Vagina (tissue), 2 donors: ENCODE results near the gene BIVM. TPM values are rescaled to one million over a fixed set of nuclear protein-coding genes. Genes with fewer than 3 reads are reported as not detected.

ENCODE experiments used
- DNase-seq, 2 donors: peaks; one replicate each; pipeline ENCODE4 v3.0.0-alpha.2; 2017; ENCODE audit errors: extremely low spot score in 2 of 2
- H3K27ac ChIP-seq: fragments of 200-600 bp; sonication (generic); one replicate; pipeline ENCODE4 v1.5.1; 2019
- H3K27me3 ChIP-seq: fragments of 200-600 bp; sonication (generic); one replicate; pipeline ENCODE4 v1.5.1; 2019
- H3K36me3 ChIP-seq, 2 donors: fragments of 200-600 bp; sonication (generic); one replicate each; pipeline ENCODE4 v1.5.1; 2017 to 2019
- H3K4me1 ChIP-seq: fragments of 200-600 bp; sonication (generic); one replicate; pipeline ENCODE4 v1.5.1; 2019
- H3K4me3 ChIP-seq, 2 donors: fragments of 200-600 bp; sonication (generic); 1 replicate in 1 of 2; 2 replicates in 1 of 2; pipeline ENCODE4 v1.5.1; 2016 to 2019
- H3K9me3 ChIP-seq: fragments of 200-600 bp; sonication (generic); one replicate; pipeline ENCODE4 v1.5.1; 2019
- POLR2A ChIP-seq, 2 donors: fragments of 450-650 bp; IDR thresholded peaks; one replicate each; pipeline ENCODE4 v1.6.1; 2017; ENCODE audit warnings: antibody characterized with exemption in 2 of 2, mild to moderate bottlenecking in 2 of 2, moderate library complexity in 2 of 2
- POLR2AphosphoS5 ChIP-seq, 2 donors: sonication (generic); formaldehyde crosslinking; IDR thresholded peaks; one replicate each; pipeline ENCODE4 v1.9.0; 2017; ENCODE audit warnings: antibody characterized with exemption in 2 of 2, mild to moderate bottlenecking in 2 of 2, low read depth in 1 of 2; ENCODE audit not compliant: insufficient read depth in 1 of 2
- intact Hi-C: fragments of 100-400 bp; cut with DNase I; formaldehyde crosslinking; loops from one replicate; pipeline ENCODE4 v1.15.1; 2023
- total RNA-seq: library from RNA; depleted of rRNA; stranded (reverse); fragments of >200 nt; gene quantifications from one replicate; pipeline ENCODE4 v1.2.3, GENCODE V29; 2016
- TF ChIP-seq, protein P1 (sequence below), 3 experiments: fragments of 450-650 bp in 2 of 3; fragments of 200-600 bp in 1 of 3; sonication (generic) in 1 of 3; IDR thresholded peaks; one replicate each; pipeline ENCODE4 v1.5.1; 2017 to 2019; ENCODE audit warnings: antibody characterized with exemption in 3 of 3, mild to moderate bottlenecking in 2 of 3, moderate library complexity in 2 of 3

The BIVM gene
- total RNA-seq, 1 donor from 2014 or later, result 12.3 TPM

DNA sequence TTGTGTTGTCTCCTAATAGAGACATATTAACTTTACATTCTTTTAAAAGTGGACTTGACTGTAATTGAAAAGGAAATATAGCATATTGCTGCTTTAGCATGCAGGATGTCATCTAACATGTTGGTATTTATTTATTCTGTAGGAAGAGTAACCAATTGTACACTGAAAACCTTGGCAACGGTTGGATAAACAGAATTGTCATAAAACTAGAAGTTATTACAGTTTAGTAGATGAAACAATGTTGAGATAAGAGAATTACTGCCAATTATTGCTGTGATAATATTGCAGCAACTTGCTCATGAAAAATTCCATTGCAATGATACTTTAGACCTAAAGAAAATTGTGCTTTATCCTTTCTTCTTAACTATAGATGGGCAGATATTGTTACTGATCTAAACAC, 39.4 kb downstream of the BIVM start:
- no peaks in the 10 kb centered on the region for H3K4me1 ChIP-seq
- DNase-seq, result no peak
- intact Hi-C loops, result no loop called here
- H3K4me3 ChIP-seq, result no peak overlapping the region
- H3K9me3 ChIP-seq, result no peaks in the 10 kb centered on the region
- no peak overlapping the region for H3K27ac ChIP-seq
- H3K27me3 ChIP-seq, result no peaks in the 10 kb centered on the region
- TF ChIP-seq, protein P1, sequence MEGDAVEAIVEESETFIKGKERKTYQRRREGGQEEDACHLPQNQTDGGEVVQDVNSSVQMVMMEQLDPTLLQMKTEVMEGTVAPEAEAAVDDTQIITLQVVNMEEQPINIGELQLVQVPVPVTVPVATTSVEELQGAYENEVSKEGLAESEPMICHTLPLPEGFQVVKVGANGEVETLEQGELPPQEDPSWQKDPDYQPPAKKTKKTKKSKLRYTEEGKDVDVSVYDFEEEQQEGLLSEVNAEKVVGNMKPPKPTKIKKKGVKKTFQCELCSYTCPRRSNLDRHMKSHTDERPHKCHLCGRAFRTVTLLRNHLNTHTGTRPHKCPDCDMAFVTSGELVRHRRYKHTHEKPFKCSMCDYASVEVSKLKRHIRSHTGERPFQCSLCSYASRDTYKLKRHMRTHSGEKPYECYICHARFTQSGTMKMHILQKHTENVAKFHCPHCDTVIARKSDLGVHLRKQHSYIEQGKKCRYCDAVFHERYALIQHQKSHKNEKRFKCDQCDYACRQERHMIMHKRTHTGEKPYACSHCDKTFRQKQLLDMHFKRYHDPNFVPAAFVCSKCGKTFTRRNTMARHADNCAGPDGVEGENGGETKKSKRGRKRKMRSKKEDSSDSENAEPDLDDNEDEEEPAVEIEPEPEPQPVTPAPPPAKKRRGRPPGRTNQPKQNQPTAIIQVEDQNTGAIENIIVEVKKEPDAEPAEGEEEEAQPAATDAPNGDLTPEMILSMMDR (IDR thresholded peaks at IDR 0.05), result no peak
- TF ChIP-seq POLR2A (IDR thresholded peaks at IDR 0.05) (no peak), POLR2AphosphoS5 (IDR thresholded peaks at IDR 0.05; ENCODE audit: insufficient read depth in 1 of 2, low read depth in 1 of 2) (no peak)
- peaks cover 0 to 18% of the 10 kb centered on the region in 2 donors for H3K36me3 ChIP-seq

DNA sequence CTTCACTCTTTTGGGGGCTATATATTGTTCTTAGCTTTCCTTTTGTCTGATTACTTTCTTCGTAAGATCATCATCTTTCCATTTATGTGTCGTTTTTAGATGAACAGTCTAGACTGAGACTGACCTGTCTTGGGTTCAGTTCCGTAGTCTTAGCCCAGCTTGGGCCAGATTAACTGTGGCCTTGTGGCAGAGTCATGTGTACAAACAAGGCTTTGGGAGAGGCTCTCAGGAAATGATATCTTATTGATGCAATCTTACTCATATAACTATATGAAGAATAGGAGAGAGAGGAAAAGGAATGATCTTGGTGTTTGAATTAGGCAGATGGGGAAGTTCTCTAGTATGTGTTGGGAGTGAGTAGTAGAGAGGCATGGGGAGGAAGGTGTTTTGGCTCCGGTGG, 40.1 kb downstream of the BIVM start:
- Histone ChIP-seq H3K27me3 (no peaks in the 10 kb centered on the region), H3K27ac (no peak overlapping the region), H3K4me1 (no peaks in the 10 kb centered on the region), H3K4me3 (no peak overlapping the region), H3K36me3 (peaks cover 0 to 18% of the 10 kb centered on the region in 2 donors), H3K9me3 (no peaks in the 10 kb centered on the region)
- no peak for DNase-seq
- TF ChIP-seq, protein P1 (IDR thresholded peaks at IDR 0.05), result no peak
- TF ChIP-seq POLR2A (IDR thresholded peaks at IDR 0.05) (no peak), POLR2AphosphoS5 (IDR thresholded peaks at IDR 0.05; ENCODE audit: insufficient read depth in 1 of 2, low read depth in 1 of 2) (no peak)
- intact Hi-C loops, result no loop called here

- H3K4me3 ChIP-seq, result no peak overlapping the region
- intact Hi-C loops, result no loop called here
- no peaks in the 10 kb centered on the region for H3K9me3 ChIP-seq
- DNase-seq, result no peak
- H3K4me1 ChIP-seq, result no peaks in the 10 kb centered on the region
- TF ChIP-seq POLR2AphosphoS5 (IDR thresholded peaks at IDR 0.05; ENCODE audit: insufficient read depth in 1 of 2, low read depth in 1 of 2), result no peak
- TF ChIP-seq POLR2A (IDR thresholded peaks at IDR 0.05), result no peak
- TF ChIP-seq, protein P1 (IDR thresholded peaks at IDR 0.05), result no peak
- H3K36me3 ChIP-seq, result peaks cover 0 to 15% of the 10 kb centered on the region in 2 donors
- no peak overlapping the region for H3K27ac ChIP-seq
- H3K27me3 ChIP-seq, result no peaks in the 10 kb centered on the region
These were observed 40.5 kb downstream of the BIVM start for GRCh38 chr13:102839462-102839861.

GRCh38 chr13:102845289-102845629, 46.3 kb downstream of the BIVM start:
- H3K4me1 ChIP-seq, result peaks cover 29% of the 10 kb centered on the region
- H3K36me3 ChIP-seq, result peaks cover 0 to 4% of the 10 kb centered on the region in 2 donors
- DNase-seq, result no peak
- no peaks in the 10 kb centered on the region for H3K9me3 ChIP-seq
- TF ChIP-seq POLR2A (IDR thresholded peaks at IDR 0.05) (no peak), POLR2AphosphoS5 (IDR thresholded peaks at IDR 0.05; ENCODE audit: insufficient read depth in 1 of 2, low read depth in 1 of 2) (no peak)
- TF ChIP-seq, protein P1 (IDR thresholded peaks at IDR 0.05), result no peak
- intact Hi-C loops, result loop anchor here (2.0 kb wide), 1 partner anchor 248 kb away; the partner anchor contains the start of gene TPP2
- H3K27me3 ChIP-seq, result no peaks in the 10 kb centered on the region
- H3K27ac ChIP-seq, result peak overlapping the region; percentile 91
- peak overlapping the region; percentile 74 to 87 for H3K4me3 ChIP-seq

DNA sequence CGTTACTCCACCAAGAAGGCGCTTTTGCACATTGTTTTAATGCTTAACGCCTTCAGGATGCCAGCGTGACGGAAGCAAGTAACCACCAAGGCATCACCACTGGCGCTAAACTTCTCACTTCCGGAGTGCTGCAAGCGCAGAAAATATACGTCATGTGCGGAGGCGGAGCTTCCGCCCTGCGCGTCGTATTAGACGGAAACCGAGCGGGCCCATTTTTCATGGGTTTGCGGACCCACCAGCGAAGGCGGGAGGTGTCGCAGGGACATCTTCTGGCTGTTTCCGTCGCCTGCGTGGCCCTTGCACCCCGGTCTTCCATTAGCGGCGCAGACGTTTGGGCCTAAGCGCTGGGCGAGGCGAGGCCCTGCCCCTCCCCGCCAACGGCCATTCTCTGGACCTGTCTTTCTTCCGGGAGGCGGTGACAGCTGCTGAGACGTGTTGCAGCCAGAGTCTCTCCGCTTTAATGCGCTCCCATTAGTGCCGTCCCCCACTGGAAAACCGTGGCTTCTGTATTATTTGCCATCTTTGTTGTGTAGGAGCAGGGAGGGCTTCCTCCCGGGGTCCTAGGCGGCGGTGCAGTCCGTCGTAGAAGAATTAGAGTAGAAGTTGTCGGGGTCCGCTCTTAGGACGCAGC, 46.8 kb downstream of the BIVM start, which contains the start of gene ERCC5:
Gene ERCC5 (plus strand): TSS at position 403 of the 631 bp plus-strand sequence. CDS start 235 bp downstream, outside the sequence.
- peak in 1 of 2 donors; percentile 43 for TF ChIP-seq POLR2A (IDR thresholded peaks at IDR 0.05)
- TF ChIP-seq, protein P1 (IDR thresholded peaks at IDR 0.05), result no peak
- TF ChIP-seq POLR2AphosphoS5 (IDR thresholded peaks at IDR 0.05; ENCODE audit: insufficient read depth in 1 of 2, low read depth in 1 of 2), result peak; percentile 97 to 99
- H3K4me3 ChIP-seq, result peak within 1 kb of the TSS; percentile 74 to 87
- peaks cover 0 to 4% of the 10 kb centered on the region in 2 donors for H3K36me3 ChIP-seq
- DNase-seq, result peak in 1 of 2 donors; percentile 94
- H3K4me1 ChIP-seq, result peaks cover 29% of the 10 kb centered on the region
- H3K27me3 ChIP-seq, result no peaks in the 10 kb centered on the region
- intact Hi-C loops, result loop anchor here (2.0 kb wide), 1 partner anchor 249 kb away; the partner anchor contains the start of gene TPP2
- H3K27ac ChIP-seq, result peak within 1 kb of the TSS; percentile 91
- no peaks in the 10 kb centered on the region for H3K9me3 ChIP-seq
